ENCODE data around the gene HS6ST3.
A peak's percentile ranks its signal among the peaks of the same experiment; 100 is the strongest.

Gene HS6ST3

DNA sequence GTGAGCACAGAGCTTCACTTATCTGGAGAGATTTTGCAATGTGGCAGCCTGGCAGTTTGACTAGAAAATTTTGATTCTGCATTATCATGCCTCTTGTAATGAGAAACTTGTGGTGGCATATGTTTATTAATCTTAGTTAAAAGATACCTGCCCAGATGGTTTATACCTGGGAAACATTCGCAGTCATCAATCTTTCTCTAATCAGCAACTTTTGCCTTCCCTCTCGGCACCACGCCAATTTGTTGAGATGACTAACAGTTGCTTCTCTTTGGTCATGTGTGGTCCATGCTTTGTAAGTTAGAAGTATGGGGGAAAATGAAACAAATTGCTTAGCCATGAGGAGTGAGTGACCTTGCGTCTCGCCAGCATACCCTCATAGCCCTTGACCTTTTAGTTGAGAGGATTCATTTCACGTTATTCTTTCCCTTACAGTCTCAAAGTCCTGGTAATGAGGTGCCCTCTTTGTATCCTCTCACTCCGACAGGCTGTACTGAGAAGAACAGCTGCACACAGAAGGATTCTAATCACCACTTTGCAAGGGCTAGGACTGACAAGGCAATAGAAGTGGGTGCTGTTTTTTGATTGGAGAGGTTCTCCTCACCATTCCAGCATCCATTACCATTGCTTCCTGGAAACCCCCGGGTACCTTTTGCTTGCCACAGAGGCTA, 703.0 kb downstream of the HS6ST3 start:
- DNase-seq: no peak

GRCh38 chr13:96793404-96793755, 703.5 kb downstream of the HS6ST3 start:
- DNase-seq: no peak

DNA sequence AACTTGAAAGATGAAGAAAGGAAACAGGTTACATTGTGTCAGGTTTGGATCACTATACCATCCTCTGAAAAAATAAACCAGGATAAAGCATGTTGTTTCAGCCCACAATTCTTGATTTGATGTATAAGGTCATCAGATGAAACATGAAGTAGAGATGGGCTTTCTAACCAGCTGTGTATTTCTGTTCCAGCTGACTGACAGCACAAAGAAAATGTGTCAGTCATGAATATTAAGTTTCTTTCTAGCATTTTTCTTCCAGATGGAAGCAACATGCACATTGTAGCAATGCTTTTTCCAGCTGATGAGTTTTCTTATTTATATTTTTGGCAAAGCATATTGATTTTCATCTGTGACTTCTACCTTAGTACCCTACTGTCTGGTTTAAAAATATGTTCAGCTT, 704.8 kb downstream of the HS6ST3 start:
- no peak for DNase-seq

DNA sequence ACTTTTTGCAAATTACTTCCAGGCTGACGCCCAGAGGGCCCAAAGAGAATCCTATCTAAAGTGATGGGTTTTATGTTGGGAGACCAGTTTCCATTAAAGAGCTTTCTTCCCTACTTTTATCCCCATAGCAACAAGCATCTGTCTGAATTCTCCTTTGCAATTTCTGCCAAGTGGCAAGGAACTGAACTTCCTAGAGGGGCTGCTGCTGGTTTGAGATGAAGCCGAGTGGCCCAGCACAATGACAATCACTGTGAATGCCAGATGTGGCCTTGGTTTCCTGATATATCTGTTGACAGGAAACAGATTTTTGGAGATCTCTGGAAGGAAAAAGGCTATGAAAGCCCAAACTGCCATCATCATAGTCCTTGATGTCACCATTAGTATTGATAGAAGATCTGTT, 705.8 kb downstream of the HS6ST3 start:
- no peak for DNase-seq

GRCh38 chr13:96796091-96796633, 706.3 kb downstream of the HS6ST3 start:
- no peak for DNase-seq

DNA sequence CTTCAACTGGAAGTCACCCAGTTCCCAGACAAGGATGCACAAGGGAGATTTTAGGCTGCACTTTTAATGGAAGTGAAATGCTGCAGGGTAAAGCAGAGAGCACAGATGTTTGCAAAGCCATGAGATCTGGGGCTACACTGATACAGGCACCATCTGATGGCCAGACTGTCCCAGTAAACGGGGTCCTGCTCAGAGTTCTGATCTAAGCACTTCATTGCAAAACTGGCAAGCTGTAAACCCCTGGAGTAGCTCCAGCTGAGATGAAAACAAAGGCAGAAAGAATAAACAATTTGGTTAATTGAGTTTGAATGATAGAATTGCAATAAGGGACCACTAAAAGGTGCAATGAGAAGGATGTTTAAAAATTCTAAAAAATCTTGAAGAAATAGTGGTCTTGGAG, 707.2 kb downstream of the HS6ST3 start:
- DNase-seq: no peak

- DNase-seq: no peak
Observed at GRCh38 chr13:96803456-96804100, 713.7 kb downstream of the HS6ST3 start.

- no peak for DNase-seq
Observed at GRCh38 chr13:96804174-96804573, 714.3 kb downstream of the HS6ST3 start.

DNA sequence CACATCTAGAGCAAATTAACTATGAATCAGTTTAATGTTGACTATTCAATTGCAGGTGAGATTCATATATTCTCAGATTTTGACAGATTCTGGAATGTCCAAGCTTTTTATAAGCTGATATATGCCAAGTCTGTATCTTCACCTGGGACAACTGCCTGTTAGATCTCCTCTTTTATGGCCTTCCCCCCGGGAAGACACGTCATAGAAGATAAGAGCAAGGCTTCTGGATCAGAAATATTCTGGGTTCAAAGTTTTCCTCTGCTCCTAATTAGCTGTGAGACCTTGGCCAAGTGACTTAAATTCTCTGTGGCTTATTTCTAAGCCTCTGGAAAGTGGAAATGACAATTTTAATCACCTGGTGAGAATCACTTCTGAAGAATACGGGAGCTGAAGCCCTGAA, 716.8 kb downstream of the HS6ST3 start:
- DNase-seq: no peak

DNA sequence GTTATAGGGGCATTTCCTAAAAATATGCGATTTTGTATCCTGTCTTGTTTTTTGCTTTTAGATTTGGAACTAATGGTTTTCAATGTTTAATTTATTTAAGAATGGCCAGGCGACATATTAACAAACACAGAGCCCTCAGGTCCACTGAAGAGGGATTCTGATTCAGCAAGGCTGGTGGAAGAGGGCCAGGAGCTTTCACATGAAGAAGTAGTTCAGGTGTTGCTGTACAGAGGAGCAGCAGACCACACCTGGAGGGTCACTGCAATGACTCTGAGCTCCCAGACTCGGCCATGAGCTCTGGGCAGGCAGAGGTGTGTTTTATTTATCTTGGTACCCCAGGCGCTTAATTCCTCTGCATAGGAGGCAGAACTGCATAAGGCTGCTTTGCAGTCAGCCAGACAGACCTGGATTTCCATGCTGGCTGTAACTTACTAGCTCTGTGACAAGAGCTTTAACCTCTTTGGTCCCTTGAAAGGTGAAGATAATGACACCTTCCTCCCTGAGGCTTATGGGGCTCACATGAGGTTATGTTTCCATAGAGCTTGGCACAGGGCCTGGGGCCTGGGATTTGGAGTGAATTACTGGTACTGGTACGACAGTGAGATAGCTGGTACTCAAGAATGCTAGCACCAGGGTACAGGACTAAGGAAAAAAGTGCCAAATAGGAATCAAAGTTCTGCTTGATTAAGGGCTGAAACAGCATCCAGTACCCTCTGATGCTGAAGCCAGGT, 719.6 kb downstream of the HS6ST3 start:
- no peak for DNase-seq

DNA sequence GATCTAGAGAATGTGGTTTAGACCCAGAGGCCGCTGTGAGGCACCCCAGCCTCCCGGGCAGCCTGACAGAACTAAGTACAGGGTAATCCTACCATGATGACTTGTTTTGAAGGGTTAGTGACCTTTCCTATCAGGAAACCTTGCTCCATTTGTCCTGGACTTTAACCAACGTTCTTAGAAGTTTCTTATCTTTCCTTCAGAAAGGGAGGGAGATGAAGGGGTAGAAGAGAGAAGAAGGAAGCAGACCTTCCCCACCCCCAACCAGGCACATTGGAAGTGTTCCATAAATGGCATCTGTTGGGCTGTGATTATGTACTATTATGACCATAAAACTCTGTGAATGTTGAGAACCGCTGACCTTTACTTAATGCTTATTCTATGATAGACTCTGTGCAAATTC, 720.2 kb downstream of the HS6ST3 start:
- DNase-seq: no peak

DNA sequence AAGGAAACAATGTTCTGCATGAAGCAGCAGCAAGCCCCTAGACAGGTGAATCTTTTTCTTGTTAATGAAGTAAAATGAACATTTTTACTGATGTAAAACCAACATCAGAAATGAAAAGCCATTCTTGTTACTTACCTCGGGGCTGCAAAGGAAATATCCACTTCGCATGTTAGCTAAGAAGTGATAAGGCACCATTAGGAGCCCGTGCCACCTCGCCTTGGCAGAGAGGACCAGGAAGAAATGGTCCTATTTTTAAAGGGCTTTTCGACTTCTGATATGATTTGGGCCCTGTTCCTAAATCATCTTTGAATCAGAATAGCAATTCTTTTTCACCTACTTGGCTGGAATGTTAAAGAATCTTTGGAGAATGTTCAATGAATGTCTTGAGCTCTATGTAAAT, 721.1 kb downstream of the HS6ST3 start:
- no peak for DNase-seq

DNA sequence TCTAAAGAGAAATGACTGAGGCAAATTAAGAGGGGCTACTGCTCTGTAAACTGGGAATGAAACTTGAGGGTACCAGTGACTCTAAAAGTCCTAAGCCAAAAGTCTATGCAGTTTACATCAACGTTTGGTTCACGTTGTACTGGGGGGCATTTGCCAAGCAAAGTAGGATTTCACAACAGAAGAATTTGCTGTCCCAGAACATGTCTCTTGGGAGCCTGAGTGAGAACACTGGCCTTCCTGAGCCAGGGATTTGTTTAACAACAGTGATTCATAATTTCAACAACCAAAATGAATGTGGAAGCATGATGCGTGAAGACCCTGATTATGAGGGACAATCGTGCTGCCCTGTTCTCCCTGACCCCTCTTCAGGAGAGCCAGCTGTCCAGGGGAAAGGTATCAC, 726.4 kb downstream of the HS6ST3 start:
- DNase-seq: no peak

DNA sequence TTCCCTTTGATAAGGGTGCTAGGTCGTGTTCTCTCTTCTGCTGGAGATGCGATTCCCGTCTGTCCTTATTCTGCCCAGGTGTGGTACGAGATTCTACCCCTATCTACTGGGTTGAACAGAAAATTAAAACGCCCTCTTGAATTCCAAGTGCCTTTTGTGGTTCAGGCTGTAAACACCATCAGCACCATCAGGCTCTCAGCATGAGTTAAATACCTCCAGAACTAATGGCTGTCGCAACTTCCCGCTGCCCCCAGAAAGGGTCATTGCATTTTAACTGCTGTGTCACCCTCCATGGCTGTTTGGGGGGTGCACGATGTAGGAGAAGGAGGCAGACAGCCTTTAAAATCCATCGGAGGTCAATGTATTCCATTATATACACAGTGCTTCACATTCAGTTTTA, 727.0 kb downstream of the HS6ST3 start:
- no peak for DNase-seq

- peak; percentile 11 for DNase-seq
Observed at GRCh38 chr13:96817336-96817941, 727.5 kb downstream of the HS6ST3 start.

- DNase-seq: no peak
Observed at GRCh38 chr13:96819375-96819774, 729.5 kb downstream of the HS6ST3 start.

GRCh38 chr13:96821381-96821780, 731.5 kb downstream of the HS6ST3 start:
- DNase-seq: no peak

DNA sequence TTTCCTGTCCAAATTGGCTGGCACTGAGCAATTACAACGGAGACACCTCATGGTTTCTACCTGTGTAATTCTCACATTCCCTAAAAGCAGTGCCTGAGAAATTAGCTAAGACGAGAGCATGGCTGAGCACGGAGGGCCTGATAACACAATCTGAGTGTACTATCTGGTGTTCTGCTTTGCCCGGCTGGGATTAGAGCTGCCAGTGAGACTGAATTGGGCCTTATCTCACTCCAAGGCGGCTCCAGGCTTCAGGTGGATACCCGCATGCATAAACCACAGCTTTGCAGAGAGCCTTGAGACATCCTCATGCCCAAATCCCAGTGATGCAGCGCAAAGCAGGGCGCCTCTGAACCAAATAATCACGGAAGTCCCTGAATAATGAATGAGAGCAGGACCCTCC, 732.1 kb downstream of the HS6ST3 start:
- DNase-seq: no peak

GRCh38 chr13:96822895-96823294, 733.0 kb downstream of the HS6ST3 start:
- no peak for DNase-seq

DNA sequence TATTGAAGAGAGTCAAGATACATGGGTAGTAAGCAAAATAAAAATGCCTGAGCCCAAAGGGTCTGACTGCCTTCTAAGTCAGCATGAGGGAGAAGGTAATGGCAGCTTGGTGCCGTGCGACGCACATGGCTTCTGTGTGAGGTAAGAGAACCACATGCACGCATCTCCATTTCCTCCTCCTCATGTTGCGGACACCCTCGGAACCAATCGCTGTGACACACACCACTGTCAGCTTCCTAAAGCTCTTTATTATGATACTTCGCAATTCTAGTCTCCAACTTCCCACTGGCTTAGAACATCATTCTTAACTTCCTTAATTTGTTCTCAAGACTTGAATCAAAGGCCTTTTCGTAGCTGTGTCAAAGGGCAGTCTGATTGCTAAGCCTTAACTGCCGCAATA, 734.2 kb downstream of the HS6ST3 start:
- DNase-seq: no peak

GRCh38 chr13:96825653-96826052, 735.7 kb downstream of the HS6ST3 start:
- no peak for DNase-seq

- no peak for DNase-seq
Observed at GRCh38 chr13:96834626-96835025, 744.7 kb downstream of the HS6ST3 start.

DNA sequence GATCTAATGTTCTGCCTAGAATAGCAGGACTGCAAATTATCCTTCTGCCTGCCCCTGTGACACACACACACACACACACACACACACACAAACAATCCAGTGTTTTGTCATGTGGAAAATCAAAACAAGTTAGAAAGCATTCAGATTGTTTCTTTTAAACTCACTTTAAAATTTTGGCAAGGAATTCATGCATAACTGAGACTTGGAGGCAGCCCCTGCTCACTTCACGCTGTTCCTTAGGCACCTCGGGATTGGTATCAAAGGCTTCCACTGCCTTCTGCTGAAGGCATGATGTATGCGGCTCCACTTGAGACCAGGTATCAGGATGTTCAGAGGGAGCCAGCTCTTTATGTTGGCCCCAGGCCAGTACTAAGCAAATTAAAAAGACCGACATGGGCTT, 745.6 kb downstream of the HS6ST3 start:
- DNase-seq: peak; percentile 8
